Islet of Langerhans (tissue), 1 donor: ENCODE results near the gene DOCK3.
"Not testable (repeated sequence)": the region's sequence is repeated elsewhere in the genome, so short reads cannot be mapped to it uniquely, and the experiment has no call there.

ENCODE experiments used
- FAIRE-seq: peaks from one replicate; lab custom pipeline; 2011; peaks lifted over from hg19 to GRCh38; lab: Jason Lieb, UNC

The DOCK3 gene

DNA sequence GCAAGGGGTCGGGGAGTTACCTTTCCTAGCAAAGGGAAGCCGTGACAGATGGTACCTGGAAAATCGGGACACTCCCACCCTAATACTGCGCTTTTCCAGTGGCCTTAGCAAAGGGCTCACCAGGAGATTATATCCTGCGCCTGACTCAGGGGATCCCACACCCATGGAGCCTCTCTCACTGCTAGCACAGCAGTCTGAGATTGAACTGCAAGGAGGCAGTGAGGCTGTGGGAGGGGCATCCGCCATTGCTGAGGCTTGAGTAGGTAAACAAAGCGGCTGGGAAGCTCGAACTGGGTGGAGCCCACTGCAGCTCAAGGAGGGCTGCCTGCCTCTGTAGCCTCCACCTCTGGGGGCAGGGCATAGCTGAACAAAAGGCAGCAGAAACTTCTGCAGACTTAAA lies 693.5 kb downstream of the DOCK3 start:
- FAIRE-seq: not testable (repeated sequence)

DNA sequence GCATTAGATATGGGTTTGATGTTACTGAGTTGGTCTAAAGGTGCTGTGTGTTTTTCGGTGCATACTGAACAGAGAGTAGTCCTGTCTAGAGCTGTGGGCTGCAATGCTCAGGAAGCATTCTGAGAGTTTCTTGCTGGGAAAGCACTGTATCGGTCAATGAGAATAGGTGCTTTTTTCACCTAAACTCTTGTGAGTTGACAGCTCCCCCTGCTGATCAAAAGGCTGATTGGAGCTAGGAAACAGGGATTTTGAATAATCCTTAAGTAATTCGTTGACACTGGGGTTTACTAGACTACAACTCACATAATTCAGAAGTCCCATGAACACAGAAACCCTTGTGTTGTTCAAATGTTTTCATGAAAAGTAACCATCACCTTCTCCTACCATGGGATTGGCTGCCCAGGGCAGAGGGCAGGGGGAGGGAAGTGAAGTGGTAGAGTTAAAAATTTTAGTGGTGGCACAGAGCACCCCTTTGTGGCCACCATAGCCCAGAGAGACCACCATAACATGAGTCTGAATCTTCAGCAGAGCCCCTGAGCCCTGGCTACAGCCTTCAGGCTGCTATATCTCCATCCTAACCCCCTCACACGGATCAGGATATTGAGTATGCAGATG lies 697.3 kb downstream of the DOCK3 start:
- peak; percentile 94 for FAIRE-seq

DNA sequence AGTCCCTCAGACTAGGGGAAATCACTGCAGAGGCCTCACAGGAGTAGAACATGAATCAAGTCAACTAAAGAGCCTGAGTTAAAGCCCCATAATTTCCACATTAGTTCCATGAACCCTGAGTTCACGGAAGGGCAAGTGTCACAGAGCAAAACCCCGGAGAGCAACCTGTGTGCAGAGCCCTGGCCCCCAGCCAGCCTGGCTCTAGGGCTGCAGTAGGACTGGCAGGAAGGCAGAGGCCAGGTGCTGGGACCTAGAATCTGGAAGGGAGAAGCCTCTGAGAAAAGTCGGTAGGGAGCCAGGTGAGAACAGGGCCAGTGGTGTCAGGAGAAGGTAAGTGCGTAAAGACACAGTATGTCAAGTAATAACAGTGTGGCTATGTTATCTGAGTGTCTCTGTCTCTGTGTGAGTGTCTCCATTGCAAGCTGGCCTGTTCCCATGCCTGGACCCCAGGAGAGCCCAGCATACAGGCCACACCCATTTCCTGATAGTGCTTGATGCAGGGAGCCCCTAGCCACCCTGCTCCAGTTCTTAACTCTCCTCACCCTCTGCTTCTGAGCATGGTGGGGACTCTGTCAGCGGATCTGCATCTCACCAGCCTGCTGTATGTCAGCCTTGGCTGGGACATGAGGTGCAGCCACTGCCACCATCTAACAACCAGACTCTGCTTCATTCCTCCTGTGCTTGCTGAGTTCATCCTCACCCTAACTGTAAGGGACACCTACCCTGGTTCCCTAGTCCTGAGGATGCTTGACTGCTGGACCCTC lies 699.1 kb downstream of the DOCK3 start:
- no peak for FAIRE-seq

DNA sequence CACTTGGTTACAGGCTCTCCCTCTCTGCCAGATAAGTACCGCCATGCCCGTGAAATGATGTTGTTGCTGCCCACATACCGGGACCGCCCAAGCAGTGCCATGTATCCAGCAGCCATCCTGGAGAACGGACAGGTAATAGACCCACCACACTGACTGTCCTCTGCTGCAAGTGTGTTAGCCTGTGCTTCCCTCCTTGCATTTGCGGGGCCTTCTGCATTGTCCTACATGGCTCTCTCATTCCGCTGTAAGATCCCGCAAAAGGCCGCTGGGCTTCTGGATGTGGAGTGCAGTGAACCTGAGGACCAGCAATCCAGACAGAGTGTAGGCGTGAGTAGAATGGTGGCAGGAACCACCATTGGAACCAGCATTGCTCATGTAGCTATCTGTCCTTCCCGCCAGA lies 699.7 kb downstream of the DOCK3 start:
- FAIRE-seq: no peak

DNA sequence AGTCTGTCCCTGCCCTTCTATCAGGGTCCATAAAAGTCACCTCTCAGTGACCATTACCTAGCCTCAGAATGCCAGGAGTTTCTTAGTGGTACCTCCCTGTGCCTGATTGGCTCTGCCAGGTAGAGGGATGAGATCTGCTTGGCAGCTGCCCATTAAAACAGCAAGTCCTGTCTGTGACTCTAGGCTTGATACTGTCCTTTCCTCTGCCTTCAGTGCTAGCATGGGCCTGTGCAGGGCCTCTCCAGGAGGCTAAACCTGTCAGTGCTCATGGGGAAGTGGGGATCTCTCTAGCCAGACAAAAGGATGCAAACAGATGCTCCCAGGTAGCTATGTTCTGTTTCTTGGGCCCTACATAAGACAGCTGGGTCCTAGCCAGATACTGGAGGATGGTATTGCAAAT lies 700.4 kb downstream of the DOCK3 start:
- no peak for FAIRE-seq

DNA sequence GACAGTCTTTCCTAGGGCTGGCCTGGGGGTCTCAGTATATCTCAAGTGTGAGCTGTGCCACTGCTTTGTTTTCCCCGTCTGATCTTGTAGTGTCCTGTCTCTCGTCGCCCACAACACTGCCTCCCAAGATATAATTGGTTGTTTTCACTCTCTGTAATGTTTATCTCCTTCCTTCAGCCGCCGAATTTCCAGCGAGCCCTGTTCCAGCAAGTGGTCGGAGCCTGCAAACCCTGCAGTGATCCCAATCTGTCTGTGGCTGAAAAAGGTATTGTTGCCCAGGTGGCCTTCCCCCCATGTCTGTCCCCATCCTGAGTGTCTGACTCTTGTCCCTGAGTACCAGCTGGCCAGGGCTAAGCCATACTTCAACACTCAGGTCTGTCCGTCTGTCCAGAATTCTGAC lies 700.8 kb downstream of the DOCK3 start:
- no peak for FAIRE-seq

DNA sequence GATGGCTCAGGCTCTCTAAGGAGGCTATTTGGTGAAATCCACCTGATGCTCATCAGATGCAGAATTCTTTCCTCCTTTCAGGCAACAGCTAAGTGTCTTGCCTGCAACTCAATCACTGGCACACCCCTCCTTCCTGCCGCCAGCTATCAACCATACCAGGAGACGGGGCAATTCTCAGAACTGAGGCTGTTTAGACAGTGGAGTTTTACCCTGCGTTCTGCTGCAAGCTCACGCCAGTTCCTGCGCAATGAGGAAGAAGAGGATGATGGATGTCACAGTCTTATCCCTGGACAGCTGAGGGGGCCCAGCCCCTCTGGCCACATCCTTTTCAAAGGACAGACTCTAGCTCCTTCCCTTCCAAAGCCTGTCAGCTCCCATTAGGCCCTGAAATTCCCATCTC lies 703.3 kb downstream of the DOCK3 start:
- no peak for FAIRE-seq

DNA sequence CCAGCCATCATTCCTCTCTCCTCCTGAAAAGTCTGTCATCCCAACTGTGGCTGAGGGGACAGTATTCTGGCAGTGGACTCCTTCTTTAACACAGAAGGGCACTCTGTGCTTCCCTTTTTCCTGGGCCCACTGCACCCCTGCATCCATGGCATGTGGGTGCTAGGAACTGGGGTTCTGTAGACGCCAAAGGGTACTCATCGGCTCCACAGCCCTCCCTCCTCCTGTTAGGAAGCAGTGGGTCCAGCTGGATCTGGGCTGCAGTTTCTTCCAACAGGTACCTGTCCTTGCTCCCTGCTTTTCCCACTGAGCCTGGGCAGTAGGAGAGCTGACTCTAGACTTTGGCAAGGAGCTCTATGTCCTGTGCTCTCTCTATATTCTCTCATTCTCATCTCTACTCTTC lies 704.0 kb downstream of the DOCK3 start:
- FAIRE-seq: no peak

DNA sequence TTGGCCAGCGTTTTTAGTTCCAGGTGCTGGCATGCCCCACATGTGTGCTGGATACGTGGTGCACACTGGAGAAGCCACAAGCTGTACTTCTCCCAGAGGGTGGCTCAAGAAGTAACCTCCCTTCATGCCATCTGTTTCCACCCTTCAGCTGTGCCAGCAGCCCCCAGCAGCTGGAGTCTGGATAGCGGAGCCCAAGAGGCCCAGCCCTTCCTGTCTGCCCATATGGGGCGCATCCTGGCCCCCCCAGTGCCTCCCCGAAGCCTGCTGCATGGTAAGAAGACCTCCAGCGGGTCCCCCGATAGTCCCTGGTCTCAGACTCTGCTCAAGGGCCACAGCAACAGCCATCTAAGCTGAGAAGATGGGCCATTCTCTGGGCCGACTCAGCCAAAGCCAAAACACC lies 704.6 kb downstream of the DOCK3 start:
- no peak for FAIRE-seq

DNA sequence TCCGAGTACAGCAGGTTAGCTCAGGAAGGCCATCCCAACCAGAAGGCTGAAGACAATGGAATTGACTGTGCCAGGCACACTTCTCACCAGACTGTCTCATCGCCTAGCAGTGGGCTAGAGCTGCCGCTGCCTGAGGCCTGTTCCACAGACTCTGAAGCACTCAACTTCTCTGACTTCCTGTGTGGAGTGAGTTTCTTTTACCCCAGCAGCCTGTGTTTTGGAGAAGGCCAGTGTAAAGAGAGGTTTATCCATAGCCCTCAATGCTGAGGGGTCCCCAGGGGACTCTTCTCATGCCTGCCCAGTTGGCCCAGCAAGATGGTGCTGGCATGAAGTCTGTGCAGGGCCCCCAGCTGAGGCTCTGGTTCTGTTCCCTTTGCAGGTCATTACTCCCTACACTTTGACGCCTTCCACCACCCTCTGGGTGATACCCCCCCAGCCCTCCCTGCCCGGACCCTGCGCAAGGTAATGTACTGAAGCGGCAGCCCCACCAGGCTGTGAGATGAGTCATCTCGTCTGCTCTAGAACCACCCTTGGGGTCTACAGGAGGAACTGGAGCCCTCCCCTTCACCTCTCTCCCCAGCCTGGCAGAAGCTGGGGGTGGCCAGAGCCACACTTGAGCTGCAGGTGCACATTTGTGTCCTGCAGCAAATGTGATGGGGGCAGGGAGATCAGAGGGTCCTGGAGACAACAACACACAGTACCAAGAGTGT lies 705.2 kb downstream of the DOCK3 start:
- no peak for FAIRE-seq

DNA sequence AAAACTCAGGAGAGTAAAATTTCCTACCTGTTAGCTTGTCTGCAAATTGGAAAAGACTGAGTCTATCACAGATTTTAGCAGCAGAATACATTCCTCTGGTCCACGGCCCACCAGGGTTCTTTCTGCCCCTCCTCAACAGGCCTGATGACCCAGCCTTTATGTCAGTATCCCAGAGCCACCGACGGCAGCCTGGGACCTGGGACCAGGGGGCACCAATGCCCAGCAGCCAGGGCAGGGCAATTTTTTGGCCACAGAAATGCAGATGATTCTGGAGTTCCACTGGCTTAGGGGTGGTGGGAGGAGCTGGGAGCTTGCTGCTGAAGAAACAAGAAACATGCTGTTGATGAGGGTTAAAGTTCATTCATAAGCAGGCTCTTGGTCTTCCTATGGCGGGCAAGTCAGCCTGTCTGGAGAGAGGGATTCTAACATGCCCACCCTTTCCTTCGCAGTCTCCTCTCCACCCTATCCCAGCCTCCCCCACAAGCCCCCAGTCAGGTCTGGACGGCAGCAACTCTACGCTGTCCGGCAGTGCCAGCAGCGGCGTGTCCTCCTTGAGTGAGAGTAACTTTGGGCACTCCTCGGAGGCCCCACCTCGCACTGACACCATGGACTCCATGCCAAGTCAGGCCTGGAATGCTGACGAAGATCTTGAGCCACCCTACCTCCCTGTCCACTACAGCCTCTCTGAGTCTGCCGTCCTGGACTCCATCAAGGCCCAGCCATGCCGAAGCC lies 706.0 kb downstream of the DOCK3 start:
- no peak for FAIRE-seq

DNA sequence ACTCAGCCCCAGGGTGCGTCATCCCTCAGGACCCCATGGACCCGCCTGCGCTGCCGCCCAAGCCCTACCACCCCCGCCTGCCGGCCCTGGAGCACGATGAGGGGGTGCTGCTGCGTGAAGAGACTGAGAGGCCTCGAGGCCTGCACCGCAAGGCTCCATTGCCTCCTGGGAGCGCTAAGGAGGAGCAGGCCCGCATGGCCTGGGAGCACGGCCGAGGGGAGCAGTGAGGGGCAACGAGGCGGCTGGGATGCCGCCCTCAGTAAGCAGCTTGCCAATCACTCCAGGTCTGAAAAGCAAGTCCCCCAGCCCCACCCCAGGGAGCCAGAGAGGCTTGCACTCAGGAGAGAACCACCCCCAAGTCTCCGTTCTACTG lies 706.6 kb downstream of the DOCK3 start:
- no peak for FAIRE-seq

DNA sequence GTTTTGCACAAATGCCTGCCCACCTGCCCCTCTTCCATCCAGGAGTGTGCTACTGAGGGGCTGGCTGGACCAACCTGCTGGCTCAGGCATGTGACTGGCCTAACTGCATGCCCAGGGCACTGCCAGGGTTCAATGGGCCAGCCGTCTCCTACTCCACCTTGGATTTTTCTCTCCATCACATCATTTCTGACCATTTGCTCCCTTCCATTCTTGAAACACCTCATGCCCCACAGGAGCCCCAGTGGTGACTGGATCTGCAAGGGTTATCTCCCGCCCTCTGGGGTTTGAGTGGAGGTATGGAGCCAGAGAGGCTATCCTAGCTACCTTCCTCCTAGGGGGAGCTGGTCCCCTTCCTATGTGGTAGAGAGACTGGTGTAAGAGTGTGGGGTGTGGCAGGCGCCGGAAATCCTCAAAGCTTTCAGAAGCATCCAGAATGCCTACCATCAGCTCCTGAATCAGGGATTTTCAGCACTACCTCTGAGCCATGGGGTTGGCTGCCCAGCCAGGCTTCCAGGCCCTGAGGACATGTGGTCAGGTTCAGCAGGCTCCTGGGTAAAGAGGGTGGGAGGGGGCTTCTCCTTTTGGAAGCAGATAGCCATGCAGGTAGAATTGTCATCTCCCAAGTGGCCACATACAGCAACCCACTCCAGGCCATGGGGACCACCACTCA lies 707.5 kb downstream of the DOCK3 start:
- no peak for FAIRE-seq

DNA sequence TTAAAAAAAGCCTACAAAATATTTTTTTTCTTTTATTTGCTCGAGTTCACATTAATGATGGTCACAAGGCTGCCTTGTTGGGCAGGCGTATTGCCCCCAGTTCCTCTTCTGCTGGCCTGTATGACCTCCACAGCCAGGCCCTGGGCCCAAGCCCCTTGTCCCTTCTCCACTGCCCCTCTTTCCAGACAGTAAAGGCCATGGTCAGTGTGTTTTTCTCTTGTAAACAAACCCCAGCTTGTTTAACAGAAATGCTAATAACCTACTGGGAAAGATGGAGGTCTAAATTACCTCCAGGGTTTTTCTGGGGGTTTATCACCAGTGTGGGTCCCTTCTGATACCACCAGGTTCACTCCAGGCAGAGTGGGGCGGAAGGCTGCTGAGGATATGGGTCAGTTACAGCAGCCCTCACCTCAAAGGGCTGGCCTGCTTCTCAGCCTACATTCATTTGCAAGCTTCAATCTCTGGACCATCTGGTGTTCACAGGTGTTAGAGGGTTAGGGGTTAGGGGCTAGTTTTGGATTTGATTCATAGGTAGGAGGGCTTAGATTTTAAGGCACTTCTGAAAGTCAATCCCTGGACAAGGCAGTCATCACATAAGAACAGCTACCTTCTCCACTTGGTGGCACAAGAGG lies 708.3 kb downstream of the DOCK3 start:
- FAIRE-seq: no peak

DNA sequence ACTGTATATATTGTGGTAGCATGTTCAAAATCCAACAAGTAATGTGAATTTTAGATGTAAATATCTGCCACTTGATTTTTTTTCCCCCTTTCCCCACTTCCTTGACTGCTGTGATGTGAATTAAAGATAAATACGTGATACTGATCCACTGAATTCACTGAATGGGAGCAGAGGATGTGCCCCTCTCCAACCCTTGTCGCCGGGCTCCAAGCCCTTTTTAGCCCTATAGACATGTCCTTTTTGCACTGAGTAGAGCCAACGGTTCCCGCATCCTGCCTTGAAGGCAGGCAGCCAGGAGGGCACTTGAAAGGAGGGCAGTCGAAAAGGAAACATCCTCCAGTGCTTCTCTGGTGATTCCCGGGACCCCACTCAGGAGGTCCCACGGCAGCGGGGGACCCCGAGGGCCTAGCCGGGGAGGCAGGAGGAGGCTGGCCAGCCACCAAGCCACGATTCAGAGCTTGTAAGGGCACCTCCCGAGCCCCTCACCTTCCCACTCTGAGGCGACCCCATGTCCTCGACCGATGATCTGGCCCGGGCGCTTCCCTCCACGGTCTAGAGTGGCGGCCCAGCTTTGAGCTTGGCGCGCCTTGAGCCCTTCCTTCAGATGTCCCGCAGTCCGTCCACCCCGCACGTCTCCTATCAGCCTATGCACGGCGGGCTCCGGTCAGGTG lies 709.5 kb downstream of the DOCK3 start:
- no peak for FAIRE-seq

DNA sequence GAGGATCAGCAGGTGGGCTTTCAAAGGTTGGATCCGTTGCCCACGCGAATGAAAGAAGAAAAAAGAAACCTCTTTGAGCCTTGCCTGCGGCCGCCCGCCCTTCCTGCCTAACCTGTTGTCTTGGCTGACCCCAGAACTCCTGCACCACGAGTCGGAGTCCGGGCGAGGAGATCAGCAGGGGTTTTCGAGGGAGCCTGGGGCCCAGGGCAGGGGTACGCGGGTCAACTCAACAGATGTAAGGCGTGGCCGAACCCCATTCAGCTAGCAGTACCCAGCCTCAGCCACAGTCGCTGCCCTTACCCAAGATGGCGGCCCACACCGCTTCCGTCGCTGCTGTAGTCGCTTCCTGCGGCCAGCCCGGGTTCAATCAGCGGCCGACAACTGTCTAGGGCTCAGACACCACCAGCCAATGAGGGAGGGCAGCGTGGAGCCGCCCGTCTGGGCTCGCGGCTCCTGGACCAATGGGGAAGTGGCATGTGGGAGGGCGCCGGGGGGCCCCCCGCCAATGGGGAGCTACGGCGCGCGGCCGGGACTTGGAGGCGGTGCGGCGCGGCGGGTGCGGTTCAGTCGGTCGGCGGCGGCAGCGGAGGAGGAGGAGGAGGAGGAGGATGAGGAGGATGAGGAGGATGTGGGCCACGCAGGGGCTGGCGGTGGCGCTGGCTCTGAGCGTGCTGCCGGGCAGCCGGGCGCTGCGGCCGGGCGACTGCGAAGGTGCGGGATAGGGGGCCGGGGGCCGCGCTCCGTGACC lies 710.2 kb downstream of the DOCK3 start, which contains the start of gene MANF:
TSS of gene MANF (plus strand) at position 566 of the 748 bp plus-strand sequence. CDS start at position 618, 52 bp downstream.
- no peak for FAIRE-seq

DNA sequence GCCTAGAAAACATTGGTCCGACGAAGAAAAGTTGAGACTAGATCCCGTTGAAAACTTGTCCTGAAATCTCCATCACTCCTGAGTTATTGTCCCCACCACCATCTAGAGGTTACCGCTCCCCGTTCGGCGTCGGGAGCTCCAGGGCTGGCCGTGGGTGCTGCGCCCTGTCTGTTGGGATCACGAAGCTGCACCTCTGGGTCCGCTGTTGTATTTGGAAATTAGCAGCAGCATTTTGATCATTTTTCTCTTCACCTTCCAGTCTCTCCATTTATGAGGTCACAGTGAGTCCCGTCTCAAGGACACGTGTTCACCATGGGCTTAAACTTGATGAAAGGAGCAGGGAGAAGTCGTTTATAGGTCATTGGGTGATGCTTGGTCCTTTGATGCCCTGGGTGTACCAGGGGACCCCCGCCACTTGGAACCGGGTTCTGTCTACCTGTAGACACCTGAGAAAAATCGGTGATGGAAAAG lies 710.9 kb downstream of the DOCK3 start:
- FAIRE-seq: no peak

DNA sequence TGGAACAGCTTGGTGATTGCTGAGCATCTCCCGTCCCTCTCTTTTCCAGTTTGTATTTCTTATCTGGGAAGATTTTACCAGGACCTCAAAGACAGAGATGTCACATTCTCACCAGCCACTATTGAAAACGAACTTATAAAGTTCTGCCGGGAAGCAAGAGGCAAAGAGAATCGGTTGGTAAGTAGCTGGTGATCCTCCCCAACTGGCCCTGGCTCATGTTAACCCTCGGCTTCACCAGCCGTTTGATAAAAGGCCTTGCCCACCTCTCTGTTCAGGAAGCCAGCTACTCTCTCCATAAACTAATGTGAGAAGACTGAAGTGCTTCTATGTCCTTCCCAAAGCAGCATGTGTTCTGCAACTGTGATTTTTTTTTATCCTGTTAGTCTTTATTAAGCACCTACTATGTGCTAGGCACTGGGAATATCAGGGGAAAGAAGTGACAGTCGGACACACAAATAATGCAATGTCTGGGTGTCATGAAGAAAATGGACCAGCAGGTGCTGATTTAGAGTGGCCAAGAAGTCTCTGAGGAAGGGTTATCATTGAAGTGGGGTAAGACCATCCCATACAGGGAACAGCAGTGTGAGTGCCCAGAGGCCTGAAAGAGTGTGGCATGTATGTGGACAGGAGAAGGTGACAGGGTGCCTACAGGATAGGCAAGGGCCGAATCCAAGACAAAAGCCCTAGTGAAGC lies 711.6 kb downstream of the DOCK3 start:
- no peak for FAIRE-seq

DNA sequence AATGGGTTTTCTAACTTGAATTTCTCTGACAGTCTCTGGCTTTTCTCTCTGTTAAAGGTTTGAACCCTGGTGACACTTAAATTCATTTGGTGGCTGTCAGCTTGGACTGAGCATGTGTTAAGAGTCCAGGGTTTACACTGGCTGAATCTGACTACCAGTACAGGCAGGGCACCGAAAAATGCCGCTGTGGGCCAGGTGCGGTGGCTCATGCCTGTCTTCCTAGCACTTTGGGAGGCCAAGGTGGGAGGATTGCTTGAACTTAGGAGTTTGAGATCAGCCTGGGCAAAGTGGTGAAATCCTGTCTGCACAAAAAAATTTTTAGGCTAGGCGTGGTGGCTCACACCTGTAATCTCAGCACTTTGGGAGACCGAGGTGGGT lies 712.1 kb downstream of the DOCK3 start:
- no peak for FAIRE-seq

DNA sequence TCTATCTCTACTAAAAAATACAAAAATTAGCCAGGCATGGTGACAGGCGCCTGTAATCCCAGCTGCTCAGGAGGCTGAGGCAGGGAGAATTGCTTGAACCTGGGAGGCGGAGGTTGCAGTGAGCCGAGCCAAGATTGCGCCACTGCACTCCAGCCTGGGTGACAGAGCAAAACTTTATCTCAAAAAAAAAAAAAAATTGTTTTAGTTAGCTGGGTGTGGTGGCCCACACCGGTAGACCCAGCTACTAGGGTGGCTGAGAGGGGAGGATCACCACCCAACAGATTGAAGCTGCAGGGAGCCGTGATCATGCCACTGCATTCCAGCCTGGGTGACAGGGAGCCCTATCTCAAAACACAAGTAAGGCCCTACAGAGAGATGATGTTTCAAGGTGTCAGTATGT lies 712.6 kb downstream of the DOCK3 start:
- FAIRE-seq: not testable (repeated sequence)
